ENCODE data around the gene TFDP1.
A peak's percentile ranks its signal among the peaks of the same experiment; 100 is the strongest.

TFDP1 gene, protein sequence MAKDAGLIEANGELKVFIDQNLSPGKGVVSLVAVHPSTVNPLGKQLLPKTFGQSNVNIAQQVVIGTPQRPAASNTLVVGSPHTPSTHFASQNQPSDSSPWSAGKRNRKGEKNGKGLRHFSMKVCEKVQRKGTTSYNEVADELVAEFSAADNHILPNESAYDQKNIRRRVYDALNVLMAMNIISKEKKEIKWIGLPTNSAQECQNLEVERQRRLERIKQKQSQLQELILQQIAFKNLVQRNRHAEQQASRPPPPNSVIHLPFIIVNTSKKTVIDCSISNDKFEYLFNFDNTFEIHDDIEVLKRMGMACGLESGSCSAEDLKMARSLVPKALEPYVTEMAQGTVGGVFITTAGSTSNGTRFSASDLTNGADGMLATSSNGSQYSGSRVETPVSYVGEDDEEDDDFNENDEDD

DNA sequence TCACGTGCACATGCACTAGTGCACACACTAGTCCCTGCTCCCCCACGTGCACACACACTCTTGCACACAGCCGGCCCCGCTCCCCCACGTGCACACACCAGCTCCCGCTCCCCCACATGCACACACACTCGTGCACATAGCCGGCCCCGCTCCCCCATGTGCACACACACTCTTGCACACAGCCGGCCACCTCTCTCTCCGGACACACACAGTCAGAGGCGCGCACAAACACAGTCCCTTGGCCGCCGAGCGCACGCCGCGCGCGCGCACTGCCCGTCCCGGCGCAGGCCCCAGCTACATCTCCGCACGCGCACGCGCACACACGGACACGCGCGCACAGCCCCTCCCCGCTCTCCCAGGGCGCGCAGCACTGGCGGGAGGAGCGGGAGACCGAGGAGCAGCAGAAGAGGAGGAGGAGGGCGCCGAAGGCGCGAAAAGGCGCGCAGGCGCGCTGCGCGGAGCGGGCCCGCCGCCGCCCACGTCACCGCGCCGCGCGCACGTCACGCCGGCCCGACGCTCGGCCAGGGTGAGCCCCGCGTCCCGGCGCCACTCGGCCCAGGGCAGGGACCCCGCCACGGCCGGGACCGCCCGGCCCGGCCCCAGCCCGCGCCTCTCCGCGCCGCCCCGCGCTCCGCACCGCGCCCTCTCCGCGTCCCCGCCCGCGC is at the start of gene TFDP1:
TSS of gene TFDP1 (plus strand) at position 549 of the 665 bp plus-strand sequence. CDS start 1,085 bp downstream, outside the sequence.
- intact Hi-C loops (cut with DNase I) = no loop called here
- DNase-seq = peak; percentile 36 to 92 (median 85)

DNA sequence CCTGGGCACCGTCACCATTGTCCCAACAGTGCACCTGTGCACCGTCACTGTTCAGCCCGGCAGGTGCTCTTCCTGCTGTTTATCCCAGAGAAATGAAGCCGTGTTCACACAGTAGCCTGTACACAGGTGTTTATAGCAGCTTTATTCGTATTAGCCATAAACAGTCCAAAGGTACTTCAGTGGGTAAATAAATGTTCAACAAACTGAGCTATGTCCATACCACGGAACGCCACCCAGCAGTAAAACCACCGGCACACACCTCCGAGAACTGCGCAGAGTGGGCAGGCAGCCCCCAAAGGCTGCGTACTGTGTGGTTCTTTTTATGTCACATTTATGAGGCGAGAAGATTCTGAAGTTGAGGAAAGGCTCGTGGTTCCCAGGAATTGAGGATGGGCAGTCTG is 49.2 kb upstream of the TFDP1 start:
- peak in 3 of 42 donors; percentile 7 to 9 (median 9) for DNase-seq

DNA sequence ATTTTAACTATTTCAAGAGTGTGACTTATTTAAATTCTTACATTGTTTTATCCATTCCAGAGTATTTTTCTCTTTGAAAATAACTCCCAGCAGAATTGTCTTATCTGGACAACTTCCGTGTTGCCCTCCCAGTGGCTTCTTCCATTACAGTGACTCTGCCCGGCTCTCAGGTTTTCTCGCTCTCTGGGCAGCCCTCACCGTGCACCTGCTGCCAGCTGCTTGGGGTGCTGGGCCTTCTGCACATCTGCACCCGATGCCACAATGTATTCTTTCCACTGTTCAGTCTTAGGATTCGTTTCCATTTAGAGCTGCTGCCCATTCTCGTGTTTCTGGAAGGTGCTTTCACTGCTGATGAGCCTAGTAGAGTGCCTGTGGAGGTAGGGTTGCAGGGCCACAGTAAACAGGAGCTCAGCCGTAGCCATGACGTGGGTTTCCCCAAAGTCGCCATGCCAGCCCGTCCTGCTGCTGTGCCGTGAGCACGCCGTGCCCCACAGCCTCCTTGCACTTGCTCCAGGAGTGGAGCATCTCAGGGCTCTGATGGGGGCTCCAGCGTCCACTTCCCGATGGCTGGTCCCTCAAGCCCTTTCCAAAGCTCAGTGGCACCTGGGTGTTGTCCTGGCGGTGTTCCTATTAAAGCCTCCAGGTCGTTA is 48.0 kb upstream of the TFDP1 start:
- intact Hi-C loops (cut with DNase I) = no loop called here
- DNase-seq = peak in 4 of 42 donors; percentile 5 to 28 (median 21)

More for the DNA sequence above, 49.2 kb upstream of the TFDP1 start:
- intact Hi-C loops (cut with DNase I) = no loop called here

DNA sequence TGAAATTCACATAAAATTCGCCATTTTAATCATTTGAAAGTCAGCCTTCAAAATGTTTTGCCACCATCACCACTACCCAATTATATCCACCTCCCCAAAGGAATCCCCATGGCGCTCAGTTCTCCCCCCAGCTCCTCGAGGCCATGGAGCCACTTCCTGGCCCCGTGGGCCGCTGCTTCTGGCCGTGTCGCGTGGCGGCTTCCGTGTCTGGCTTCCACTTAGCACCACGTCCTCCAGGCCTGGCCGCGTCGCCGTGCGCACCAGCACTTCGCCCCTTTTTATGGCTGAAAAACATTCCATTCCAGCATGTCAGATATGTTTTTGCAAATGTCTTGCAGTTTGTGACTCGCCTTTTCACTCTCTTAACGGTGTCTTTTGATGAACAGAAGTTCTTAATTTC is 47.3 kb upstream of the TFDP1 start:
- DNase-seq = peak in 4 of 42 donors; percentile 8 to 23 (median 16)
- intact Hi-C loops (cut with DNase I) = no loop called here

DNA sequence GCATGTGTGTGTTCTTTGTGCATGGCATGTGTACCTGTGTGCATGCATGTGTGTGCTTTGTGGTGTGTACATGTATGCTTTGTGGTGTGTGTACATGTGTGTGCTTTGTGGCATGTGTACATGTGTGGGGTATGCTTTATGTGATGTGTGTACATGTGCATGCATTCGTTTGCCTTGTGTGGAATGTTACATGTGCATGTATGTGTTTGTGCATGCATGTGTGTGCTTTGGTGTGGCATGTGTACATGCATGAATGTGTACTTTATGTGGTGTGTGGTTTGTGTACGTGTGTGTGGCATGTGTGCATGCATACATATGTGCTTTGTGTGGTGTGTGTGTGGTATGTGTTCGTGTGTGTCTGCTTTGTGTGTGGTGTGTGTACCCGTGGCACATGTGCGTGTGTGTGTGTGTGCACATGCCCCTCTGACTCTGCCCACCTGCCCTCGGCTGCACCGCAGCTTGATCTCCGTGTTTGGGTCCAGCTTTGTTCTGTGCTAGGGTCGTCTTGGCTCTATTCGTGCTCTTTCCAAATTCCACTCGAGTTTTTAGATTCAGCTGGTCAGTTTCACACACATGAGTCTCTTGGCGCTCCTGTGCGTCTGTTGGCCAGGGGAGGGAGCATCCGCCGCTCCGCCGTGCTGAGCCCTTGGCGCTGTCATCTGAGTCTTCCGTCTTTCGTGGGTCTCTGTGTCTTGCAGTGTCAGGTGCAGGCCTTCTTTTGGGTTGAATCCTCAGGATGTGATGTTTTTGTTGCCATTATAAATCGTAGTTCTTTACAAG is 46.5 kb upstream of the TFDP1 start:
- intact Hi-C loops (cut with DNase I) = no loop called here
- peak in 4 of 42 donors; percentile 1 to 21 (median 6) for DNase-seq

DNA sequence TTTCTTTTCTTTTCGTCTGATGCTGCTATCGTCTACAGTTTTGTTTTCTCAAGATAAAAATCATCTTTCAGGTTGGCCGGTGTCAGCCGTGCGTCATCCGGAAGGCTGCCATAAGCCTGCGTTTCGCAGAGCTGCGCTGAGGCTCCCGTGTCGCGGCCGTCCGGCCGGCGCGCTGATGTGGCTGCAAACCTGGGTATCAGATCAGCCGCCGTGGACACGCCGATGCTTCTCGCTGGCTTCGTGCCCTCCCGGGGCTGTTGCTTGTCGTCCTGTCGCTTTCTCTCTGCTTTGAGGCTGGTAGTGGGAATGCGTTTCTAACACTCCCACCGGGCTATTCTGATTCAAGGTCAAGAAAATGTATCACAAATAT is 45.9 kb upstream of the TFDP1 start:
- DNase-seq = peak in 2 of 42 donors; percentile 12 to 40
- intact Hi-C loops (cut with DNase I) = no loop called here

DNA sequence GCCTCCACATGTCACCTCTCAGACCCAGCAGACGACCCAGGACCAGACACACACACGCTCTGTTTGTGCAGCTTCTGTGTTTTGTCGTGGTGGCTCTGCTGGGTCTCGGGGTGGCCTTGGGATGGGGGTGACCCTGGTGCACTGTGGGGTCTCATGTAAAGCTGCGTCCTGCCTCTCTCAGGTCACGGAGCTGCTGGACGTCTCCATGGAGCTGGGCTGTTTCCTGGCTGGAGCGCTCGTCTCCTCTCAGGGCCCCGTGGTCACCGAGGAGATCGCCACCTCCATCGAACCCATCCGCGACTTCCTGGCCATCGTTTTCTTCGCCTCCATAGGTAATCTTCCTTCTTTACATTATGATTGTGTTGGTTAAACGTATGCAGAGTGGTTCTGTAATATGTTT is 45.4 kb upstream of the TFDP1 start:
- intact Hi-C loops (cut with DNase I) = no loop called here
- peak in 2 of 42 donors; percentile 7 to 23 for DNase-seq

DNA sequence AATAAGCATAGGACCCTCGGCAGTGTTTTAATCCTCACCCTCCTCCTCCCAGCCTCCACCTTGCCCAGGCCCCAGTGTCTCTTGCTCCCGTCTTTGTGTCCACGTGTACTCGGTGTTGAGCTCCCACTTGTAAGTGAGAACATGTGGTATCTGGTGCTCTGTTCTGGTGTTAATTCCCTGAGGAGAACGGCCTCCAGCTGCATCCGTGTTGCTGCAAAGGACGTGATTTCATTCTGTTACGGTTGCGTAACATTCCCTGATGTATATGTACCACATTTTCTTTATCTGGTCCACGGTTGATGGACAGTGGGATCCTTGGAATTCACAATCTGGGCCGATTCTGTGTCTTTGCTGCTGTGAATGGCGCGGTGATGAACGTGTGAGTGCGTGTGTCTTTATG is 44.7 kb upstream of the TFDP1 start:
- intact Hi-C loops (cut with DNase I) = no loop called here
- no peak for DNase-seq

DNA sequence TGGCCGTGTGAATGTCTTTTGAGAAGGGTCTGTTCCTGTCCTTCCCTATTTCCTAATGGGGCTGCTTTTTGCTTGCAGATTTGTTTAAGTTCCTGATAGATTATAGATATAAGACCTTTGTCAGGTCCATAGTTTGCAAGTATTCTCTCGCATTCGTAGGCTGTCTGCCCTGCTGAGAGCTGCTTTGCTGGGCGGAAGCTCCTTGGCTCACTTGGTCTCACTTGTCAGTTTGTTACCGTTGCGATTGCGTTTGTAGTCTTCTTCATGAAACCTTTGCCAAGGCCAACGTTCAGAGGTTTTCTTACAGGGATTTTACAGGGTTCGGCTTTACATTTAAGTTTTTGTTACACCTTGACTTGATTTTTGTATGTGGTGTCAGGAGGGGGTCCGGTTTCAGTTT is 44.0 kb upstream of the TFDP1 start:
- peak in 1 of 42 donors; percentile 9 for DNase-seq
- intact Hi-C loops (cut with DNase I) = no loop called here

DNA sequence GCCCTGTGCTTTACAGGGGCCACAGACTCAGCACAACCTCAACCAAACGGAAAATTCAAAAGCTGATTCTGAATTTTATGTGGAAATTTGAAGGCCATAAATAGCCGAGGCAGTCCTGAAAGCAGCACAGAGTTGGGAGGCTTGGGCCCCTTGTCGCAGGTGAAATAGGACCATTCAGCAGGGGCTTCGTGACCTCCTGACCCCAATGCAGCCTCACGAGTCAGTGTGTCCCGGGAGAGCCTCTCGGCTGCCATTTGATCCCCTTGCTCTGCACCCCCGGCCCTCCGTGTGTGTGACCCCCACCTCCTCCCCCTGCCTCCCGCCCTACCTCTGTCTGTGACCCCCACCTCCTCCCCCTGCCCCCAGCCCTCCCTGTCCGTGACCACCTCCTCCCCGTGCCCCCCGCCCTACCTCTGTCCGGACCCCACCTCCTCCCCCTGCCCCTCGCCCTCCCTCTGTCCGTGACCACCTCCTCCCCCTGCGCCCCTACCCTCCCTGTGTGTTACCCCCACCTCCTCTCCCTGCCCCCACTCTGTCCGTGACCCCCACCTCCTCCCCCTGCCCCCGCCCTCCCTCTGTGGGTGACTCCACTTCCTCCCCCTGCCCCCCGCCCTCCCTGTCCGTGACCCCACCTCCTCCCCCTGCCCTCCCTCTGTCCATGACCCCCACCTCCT is 41.7 kb upstream of the TFDP1 start:
- intact Hi-C loops (cut with DNase I) = no loop called here
- no peak for DNase-seq

DNA sequence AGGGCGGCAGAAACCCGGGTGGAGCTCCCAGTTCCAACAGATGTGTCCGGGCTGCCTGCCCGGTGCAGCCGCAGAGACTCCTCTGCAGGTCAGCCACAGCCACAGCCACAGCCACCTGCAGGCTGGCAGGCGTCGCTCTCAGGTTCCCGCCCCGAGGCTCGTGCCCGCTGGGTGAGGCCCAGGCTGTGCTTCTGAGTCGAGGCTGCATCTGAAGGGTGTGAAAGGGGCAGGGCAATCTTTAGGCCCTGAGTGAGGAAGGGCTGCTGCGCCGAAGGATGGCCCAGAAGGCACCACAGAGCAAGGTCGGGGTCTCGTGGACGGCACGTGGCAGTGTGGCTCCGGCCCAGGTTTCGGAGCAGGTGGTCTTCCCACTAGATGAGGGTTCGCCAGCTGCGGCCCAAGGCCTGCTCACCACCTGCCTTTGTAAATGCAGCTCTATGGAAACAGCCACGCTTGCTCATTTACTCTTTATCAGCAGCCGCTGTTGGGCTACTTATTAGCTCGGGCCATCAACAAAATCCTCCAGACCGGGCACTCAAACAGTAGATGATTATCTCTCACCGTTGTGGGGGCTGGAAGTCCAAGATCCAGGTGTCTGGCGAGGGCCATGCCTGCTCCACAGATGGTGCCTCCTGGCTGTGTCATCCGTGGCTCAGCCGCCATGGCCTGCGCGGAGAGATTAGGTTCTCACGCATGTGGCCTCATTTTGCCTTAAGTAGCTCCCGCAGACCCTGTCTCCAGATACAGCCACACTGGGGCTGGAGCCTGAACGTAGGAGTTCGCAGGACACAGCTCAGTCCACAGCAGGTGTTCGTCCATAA is 40.3 kb upstream of the TFDP1 start:
- DNase-seq = peak in 5 of 42 donors; percentile 9 to 40 (median 27)
- intact Hi-C loops (cut with DNase I) = no loop called here

DNA sequence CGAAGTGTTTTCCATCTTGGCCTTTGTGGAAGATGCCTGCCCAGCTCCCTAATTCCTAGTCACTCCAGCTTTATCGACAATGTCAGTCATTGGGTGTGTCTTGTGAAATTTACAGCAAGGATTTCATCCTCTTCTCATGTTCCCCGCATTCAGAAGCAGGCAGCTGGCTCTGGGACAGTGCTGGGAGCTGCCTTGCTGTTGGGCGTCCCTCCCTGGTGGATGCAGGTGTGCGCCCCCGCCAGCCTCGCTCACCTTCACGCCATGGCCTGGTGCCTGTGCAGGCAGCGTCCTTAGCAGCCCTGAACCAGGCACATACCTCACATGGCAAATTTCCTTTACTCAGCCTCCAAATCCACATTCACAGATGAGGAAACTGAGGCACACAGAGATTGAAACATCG is 39.7 kb upstream of the TFDP1 start:
- DNase-seq = peak in 4 of 42 donors; percentile 6 to 37 (median 18)
- intact Hi-C loops (cut with DNase I) = no loop called here

DNA sequence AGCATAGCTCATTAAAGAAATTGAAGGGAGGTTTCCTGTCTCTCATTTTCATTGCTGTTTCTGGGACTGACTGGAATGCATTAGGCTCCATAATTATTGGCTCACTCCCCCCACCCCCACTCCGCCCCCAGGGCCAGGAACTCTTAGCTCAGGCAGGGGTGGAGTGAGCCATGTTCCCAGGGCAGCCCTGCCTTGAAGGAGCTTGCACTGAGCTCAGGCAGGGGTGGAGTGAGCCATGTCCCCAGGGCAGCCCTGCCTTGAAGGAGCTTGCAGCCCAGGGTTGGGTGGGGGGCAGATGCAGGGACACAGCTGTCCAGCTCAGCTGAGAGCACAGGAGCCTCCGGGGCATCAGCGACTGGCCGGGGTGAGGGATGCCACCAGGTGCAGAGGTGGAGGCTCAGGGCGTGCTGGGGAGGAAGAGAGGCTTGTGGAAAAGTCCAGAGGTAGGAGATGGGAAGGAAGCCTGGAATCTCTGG is 39.1 kb upstream of the TFDP1 start:
- peak in 35 of 42 donors; percentile 14 to 78 (median 47) for DNase-seq
- intact Hi-C loops (cut with DNase I) = no loop called here

DNA sequence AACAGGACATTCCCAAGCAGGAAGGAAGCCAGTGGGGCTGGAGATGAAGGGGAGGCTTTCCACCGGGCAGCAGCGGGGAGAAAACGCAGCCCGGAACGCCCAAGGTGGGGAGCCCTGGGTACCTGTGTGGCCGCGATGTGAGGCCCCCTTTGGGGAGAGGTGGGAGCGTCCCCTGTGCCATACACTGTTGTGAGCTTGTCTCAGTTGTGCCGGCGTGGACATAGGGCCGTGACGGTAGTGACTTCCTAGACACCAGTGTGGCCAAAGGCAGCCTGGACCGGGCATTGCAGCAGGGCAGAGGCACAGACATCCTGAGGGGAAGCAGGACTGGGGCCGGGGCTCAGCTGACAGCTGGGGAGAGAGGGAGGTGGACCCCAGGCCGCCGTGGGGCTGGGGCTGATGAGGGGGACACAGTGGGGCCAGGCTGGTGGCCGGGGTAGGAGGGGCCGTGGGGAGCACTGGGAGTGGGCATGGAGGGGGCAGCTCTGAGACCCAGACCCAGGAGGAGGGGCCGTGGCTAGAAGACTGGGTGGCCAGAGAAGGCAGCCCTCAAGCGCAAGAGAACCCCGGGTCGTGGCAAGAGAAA is 38.5 kb upstream of the TFDP1 start:
- peak in 6 of 42 donors; percentile 10 to 39 (median 22) for DNase-seq
- intact Hi-C loops (cut with DNase I) = no loop called here

DNA sequence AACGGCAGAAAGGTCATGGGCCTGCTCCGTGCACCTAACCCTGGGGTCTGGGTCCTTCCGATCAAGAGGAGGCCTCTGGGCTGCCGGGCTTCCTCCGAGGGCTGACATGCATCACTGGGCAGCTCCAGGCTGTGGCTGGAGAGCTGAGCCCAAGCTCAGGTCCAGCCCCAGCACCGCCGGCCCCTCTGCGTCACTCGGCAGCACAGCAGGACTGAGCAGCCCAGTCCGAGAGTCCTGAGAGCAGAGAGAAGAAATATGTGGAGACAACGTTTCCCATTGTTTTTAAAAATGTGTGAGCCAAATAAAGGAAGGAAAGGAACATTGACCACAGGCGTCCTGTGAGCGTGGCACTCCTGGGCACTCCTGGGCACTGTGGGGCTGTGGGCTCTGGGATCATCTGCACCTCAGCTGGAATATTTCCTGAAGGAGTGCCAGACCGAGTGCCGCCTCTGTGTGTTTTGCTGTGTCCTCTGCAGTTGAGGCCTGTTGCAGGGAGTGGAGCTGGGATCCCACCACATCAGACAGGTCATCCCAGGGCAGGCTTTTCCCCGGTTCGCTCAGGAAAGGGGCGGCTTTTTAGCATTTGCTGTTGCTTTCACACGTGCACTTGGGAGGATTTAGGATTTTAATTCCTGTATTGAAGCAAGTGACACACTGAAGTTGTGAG is 37.8 kb upstream of the TFDP1 start:
- intact Hi-C loops (cut with DNase I) = no loop called here
- DNase-seq = peak in 8 of 42 donors; percentile 8 to 47 (median 25)

DNA sequence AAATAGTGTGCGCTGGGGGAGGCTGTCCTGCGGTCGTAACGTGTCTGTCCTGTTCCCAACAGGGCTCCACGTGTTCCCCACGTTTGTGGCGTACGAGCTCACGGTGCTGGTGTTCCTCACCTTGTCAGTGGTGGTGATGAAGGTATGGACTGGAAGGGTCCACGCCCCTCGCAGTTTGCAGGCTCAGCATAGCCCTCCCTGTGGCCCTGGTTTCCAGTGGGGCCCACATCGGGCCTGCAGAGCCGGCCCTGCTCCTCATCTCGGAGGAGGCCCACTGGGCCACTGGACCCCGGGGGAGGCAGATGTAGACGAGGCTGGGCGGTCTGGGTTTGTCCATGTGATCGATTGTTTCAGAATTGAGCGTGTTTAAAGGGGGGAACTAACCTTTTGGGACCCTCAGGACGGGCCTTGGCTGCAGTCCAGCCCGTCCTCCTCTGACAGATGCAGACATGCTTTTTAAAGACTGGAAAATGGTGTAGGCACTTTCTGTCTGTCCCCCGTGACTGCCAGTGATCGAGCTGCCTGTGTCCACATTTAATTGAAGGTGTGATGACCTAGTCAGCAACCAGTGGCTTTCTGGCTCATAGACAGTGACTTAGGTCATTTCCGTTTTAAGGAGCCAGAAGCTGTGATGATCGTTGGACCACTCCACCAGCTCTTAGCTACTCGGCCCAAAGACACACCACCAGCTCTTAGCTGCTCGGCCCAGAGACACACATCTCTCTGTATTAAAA is 37.1 kb upstream of the TFDP1 start:
- peak in 6 of 42 donors; percentile 9 to 39 (median 14) for DNase-seq
- intact Hi-C loops (cut with DNase I) = no loop called here

Data from head of caudate nucleus (tissue), 42 donors.